Measurements from ENCODE around the gene SND1. TPM values are rescaled to one million over a fixed set of nuclear protein-coding genes. Genes with fewer than 3 reads are reported as not detected.

The SND1 gene
- total RNA-seq, 1 donor from 2014 or later, result 85.9 TPM

- no peaks in the 10 kb centered on the region for H3K4me1 ChIP-seq
- TF ChIP-seq POLR2AphosphoS5 (IDR thresholded peaks at IDR 0.05; ENCODE audit: insufficient read depth in 1 of 2, low read depth in 1 of 2), result no peak
- no peaks in the 10 kb centered on the region for H3K9me3 ChIP-seq
- H3K27ac ChIP-seq, result no peak overlapping the region
- DNase-seq (ENCODE audit: extremely low spot score in 2 of 2), result no peak
- peaks cover 0 to 30% of the 10 kb centered on the region in 2 donors for H3K36me3 ChIP-seq
- no peak overlapping the region for H3K4me3 ChIP-seq
- intact Hi-C loops (cut with DNase I), result no loop called here
- no peaks in the 10 kb centered on the region for H3K27me3 ChIP-seq
Measured at GRCh38 chr7:127692200-127692599, 40.2 kb downstream of the SND1 start.

- no peak for TF ChIP-seq POLR2AphosphoS5 (IDR thresholded peaks at IDR 0.05; ENCODE audit: insufficient read depth in 1 of 2, low read depth in 1 of 2)
- TF ChIP-seq CTCF (IDR thresholded peaks at IDR 0.05), result no peak
- TF ChIP-seq POLR2A (IDR thresholded peaks at IDR 0.05), result no peak
- intact Hi-C loops (cut with DNase I), result no loop called here
- no peaks in the 10 kb centered on the region for H3K27me3 ChIP-seq
- no peak overlapping the region for H3K4me3 ChIP-seq
- H3K36me3 ChIP-seq, result peaks cover 3 to 42% of the 10 kb centered on the region in 2 donors
- no peaks in the 10 kb centered on the region for H3K9me3 ChIP-seq
- H3K4me1 ChIP-seq, result no peaks in the 10 kb centered on the region
- H3K27ac ChIP-seq, result no peak overlapping the region
- no peak for DNase-seq (ENCODE audit: extremely low spot score in 2 of 2)
Measured at GRCh38 chr7:127699853-127700252, 47.9 kb downstream of the SND1 start.

GRCh38 chr7:127702052-127702652 lies 50.2 kb downstream of the SND1 start:
- no peaks in the 10 kb centered on the region for H3K4me1 ChIP-seq
- no peak for DNase-seq (ENCODE audit: extremely low spot score in 2 of 2)
- intact Hi-C loops (cut with DNase I), result no loop called here
- TF ChIP-seq CTCF (IDR thresholded peaks at IDR 0.05) (no peak), POLR2A (IDR thresholded peaks at IDR 0.05) (no peak), POLR2AphosphoS5 (IDR thresholded peaks at IDR 0.05; ENCODE audit: insufficient read depth in 1 of 2, low read depth in 1 of 2) (no peak)
- H3K36me3 ChIP-seq, result peaks cover 3 to 36% of the 10 kb centered on the region in 2 donors
- H3K9me3 ChIP-seq, result no peaks in the 10 kb centered on the region
- H3K4me3 ChIP-seq, result no peak overlapping the region
- H3K27me3 ChIP-seq, result no peaks in the 10 kb centered on the region
- no peak overlapping the region for H3K27ac ChIP-seq

- H3K4me3 ChIP-seq, result no peak overlapping the region
- no peaks in the 10 kb centered on the region for H3K4me1 ChIP-seq
- intact Hi-C loops (cut with DNase I), result no loop called here
- H3K9me3 ChIP-seq, result no peaks in the 10 kb centered on the region
- H3K27me3 ChIP-seq, result no peaks in the 10 kb centered on the region
- H3K27ac ChIP-seq, result no peak overlapping the region
- no peak for DNase-seq (ENCODE audit: extremely low spot score in 2 of 2)
- TF ChIP-seq CTCF (IDR thresholded peaks at IDR 0.05), result no peak
- TF ChIP-seq POLR2AphosphoS5 (IDR thresholded peaks at IDR 0.05; ENCODE audit: insufficient read depth in 1 of 2, low read depth in 1 of 2), result no peak
- TF ChIP-seq POLR2A (IDR thresholded peaks at IDR 0.05), result no peak
- H3K36me3 ChIP-seq, result peaks cover 3 to 36% of the 10 kb centered on the region in 2 donors
Measured at GRCh38 chr7:127702938-127703337, 50.9 kb downstream of the SND1 start.

- Histone ChIP-seq H3K4me3 (no peak overlapping the region), H3K27ac (no peak overlapping the region), H3K9me3 (no peaks in the 10 kb centered on the region), H3K27me3 (no peaks in the 10 kb centered on the region), H3K36me3 (peaks cover 3 to 36% of the 10 kb centered on the region in 2 donors), H3K4me1 (no peaks in the 10 kb centered on the region)
- intact Hi-C loops (cut with DNase I), result no loop called here
- DNase-seq (ENCODE audit: extremely low spot score in 2 of 2), result no peak
- TF ChIP-seq CTCF (IDR thresholded peaks at IDR 0.05) (no peak), POLR2A (IDR thresholded peaks at IDR 0.05) (no peak)
Measured at GRCh38 chr7:127704211-127704610, 52.2 kb downstream of the SND1 start.

Measured in vagina (tissue), 2 donors.